AG09309 (cell line): ENCODE measurements around the gene TUBGCP2.

Source experiments
- DNase-seq: peaks from one replicate; pipeline ENCODE4 v3.0.0-alpha.2; 2010; ENCODE audit warnings: low read depth
- H3K4me3 ChIP-seq: 2 replicates; pipeline ENCODE4 v1.5.1; 2011; ENCODE audit warnings: mild to moderate bottlenecking, low read depth, low read length, moderate library complexity; ENCODE audit not compliant: control insufficient read depth
- TF ChIP-seq, protein P1 (sequence below): IDR thresholded peaks from 2 replicates; pipeline ENCODE4 v1.5.1; 2011; ENCODE audit warnings: mild to moderate bottlenecking, low read depth, low read length, inconsistent platforms; ENCODE audit not compliant: insufficient read depth, control insufficient read depth; ENCODE audit errors: missing control alignments

TUBGCP2 gene

DNA sequence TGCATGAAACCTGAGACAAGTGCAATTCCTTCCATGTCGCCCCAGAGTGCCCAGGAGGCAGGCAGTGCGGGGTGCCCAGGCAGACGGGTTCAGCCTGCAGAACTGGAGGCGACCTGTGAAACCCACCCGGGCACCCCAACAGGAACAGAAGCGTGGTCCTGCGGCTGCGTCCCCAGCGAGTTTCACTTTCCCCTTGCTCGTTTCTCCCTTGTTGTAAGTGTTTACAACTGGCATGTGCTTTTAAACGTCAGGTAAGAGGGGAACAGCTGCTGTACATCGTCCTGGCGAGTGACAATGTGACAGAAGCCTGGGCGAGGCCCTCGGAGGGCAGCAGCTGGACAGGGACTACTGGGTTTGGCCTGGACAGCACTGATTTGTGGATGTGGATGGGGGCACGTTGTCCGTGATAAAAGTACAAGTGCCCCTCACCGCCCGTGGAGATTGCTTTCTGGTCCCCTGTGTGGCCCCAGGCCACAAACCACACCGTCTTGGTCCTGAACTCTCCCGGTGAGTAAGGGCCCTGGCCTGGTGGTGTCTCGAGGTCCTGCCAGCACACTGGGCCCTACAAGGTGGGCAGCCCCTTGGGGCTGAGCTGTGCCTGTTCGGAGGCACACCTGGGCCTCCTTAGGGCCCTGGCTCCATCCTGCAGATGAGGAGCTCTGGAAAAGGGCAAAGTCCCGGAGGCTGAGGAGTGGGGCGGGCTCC is 67.0 kb downstream of the TUBGCP2 start:
- TF ChIP-seq, protein P1, sequence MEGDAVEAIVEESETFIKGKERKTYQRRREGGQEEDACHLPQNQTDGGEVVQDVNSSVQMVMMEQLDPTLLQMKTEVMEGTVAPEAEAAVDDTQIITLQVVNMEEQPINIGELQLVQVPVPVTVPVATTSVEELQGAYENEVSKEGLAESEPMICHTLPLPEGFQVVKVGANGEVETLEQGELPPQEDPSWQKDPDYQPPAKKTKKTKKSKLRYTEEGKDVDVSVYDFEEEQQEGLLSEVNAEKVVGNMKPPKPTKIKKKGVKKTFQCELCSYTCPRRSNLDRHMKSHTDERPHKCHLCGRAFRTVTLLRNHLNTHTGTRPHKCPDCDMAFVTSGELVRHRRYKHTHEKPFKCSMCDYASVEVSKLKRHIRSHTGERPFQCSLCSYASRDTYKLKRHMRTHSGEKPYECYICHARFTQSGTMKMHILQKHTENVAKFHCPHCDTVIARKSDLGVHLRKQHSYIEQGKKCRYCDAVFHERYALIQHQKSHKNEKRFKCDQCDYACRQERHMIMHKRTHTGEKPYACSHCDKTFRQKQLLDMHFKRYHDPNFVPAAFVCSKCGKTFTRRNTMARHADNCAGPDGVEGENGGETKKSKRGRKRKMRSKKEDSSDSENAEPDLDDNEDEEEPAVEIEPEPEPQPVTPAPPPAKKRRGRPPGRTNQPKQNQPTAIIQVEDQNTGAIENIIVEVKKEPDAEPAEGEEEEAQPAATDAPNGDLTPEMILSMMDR: no peak
- DNase-seq: no peak
- no peak overlapping the region for H3K4me3 ChIP-seq

DNA sequence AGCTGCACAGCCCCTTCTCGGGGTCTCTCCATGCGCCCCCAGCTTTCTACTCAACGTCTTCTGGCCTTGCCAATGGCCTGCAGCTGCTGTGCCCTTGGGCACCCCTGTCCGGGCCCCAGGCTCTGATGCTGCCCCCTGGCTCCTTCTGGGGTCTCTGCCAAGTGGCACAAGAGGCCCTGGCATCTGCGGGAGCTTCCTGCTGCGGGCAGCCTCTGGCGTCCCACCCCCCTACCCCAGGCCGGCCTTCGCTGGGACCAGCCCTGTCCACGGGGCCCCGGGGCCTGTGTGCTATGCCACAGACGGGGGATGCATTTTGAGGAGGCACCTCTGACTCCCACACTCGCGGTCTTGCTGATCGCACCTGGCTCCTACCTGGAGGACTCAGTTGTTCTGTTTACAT is 68.7 kb downstream of the TUBGCP2 start:
- H3K4me3 ChIP-seq: no peak overlapping the region
- DNase-seq: no peak
- TF ChIP-seq, protein P1: no peak

GRCh38 chr10:133238466-133238804 is 70.2 kb downstream of the TUBGCP2 start:
- H3K4me3 ChIP-seq: no peak overlapping the region
- DNase-seq: no peak
- TF ChIP-seq, protein P1: no peak

GRCh38 chr10:133237588-133238465 is 70.8 kb downstream of the TUBGCP2 start, which contains the start of gene VENTX:
TSS of gene VENTX (plus strand) at chr10:133237855. CDS start at chr10:133237915, 60 bp downstream.
- H3K4me3 ChIP-seq: no peak within 1 kb of the TSS
- DNase-seq: no peak
- TF ChIP-seq, protein P1: no peak

GRCh38 chr10:133237241-133237587 is 71.5 kb downstream of the TUBGCP2 start:
- no peak for DNase-seq
- no peak overlapping the region for H3K4me3 ChIP-seq
- TF ChIP-seq, protein P1: no peak

DNA sequence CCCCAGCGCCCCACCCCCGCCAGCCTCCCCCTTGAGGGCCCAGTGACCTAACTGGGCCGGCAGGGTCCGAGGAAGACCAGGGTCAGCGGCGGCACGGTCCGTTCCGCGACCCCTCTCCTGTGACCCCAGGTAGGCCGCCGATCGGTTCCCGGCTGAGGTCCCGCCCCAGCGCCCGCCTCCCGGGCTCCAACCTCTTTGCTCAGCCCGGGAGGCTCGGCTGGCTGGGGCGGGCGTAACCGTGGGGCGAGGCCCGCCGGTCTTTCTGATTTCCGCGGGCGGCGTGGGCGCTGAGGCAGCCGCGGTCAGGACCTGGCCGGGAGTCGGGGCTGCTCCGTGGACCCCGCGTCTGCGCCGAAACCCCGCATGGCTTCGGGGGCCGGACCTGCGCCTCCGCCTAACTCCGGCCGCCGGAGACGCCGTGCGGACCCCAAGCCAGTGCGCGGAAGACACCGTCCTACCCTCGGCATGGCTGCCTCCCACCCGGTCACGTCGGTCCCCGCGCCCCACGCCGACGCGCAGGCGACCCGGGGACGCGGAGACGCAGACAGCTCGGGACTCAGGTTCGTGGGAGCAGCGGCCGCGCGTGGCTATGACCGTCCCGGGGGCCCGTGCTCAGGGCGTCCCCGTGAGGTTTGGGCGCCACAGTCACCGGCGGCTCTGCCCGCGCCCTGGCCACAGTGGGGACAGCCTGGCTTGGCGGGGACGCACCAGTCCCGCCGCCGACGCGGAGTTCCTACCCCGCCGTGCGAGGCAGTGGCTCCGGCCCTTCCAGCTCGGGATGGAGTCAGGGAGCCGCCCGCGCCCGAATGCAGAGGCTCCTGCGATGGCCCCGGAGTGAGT is 72.1 kb downstream of the TUBGCP2 start:
- TF ChIP-seq, protein P1: no peak
- DNase-seq: no peak
- no peak overlapping the region for H3K4me3 ChIP-seq
